DND-41 (cell line): ENCODE results near the gene FBXL2.
"Not testable (repeated sequence)": the region's sequence is repeated elsewhere in the genome, so short reads cannot be mapped to it uniquely, and the experiment has no call there.

Source experiments
- ATAC-seq: fragments of 200-7000 bp; cut with Tn5 transposase; 3 replicates; pipeline ENCODE4 v1.9.1; 2021; ENCODE audit warnings: low read depth; ENCODE audit not compliant: insufficient read depth
- DNase-seq: peaks from one replicate; pipeline ENCODE4 v3.0.0-alpha.2; 2020
- H2AFZ ChIP-seq: 2 replicates; pipeline ENCODE4 v1.6.0; 2012; ENCODE audit warnings: low read depth, low read length
- H3K27ac ChIP-seq: 2 replicates; pipeline ENCODE4 v1.5.1; 2012; ENCODE audit warnings: low read length, inconsistent platforms
- H3K27me3 ChIP-seq: fragments of 200-600 bp; sonication (generic); 2 replicates; pipeline ENCODE4 v1.6.0; 2012; ENCODE audit warnings: low read length, mild to moderate bottlenecking, inconsistent platforms; ENCODE audit not compliant: insufficient read depth, poor library complexity
- H3K36me3 ChIP-seq: 2 replicates; pipeline ENCODE4 v1.5.1; 2012; ENCODE audit warnings: low read length, inconsistent platforms; ENCODE audit not compliant: insufficient read depth
- H3K4me1 ChIP-seq: 2 replicates; pipeline ENCODE4 v1.5.1; 2012; ENCODE audit warnings: mild to moderate bottlenecking, low read length; ENCODE audit not compliant: insufficient read depth
- H3K4me2 ChIP-seq: 2 replicates; pipeline ENCODE4 v1.6.0; 2012; ENCODE audit warnings: mild to moderate bottlenecking, moderate library complexity, low read length, inconsistent platforms; ENCODE audit not compliant: insufficient read depth
- H3K4me3 ChIP-seq, 2 experiments: fragments of 200-600 bp in 1 of 2; shearing (Covaris generic) in 1 of 2; 2 replicates each; pipeline ENCODE4 v1.5.1; 2012 to 2016; ENCODE audit warnings: inconsistent platforms in 2 of 2, low read length in 2 of 2, mild to moderate bottlenecking in 2 of 2, low read depth in 1 of 2, moderate library complexity in 1 of 2
- H3K79me2 ChIP-seq: 2 replicates; pipeline ENCODE4 v1.6.0; 2012; ENCODE audit warnings: low read length, inconsistent platforms; ENCODE audit not compliant: insufficient read depth
- H3K9ac ChIP-seq: 2 replicates; pipeline ENCODE4 v1.6.0; 2012; ENCODE audit warnings: low read depth, mild to moderate bottlenecking, inconsistent platforms, low read length, moderate library complexity
- H3K9me3 ChIP-seq: 2 replicates; pipeline ENCODE4 v1.5.1; 2012; ENCODE audit warnings: low read length, moderate library complexity, mild to moderate bottlenecking, inconsistent platforms; ENCODE audit not compliant: insufficient read depth, severe bottlenecking
- H4K20me1 ChIP-seq: 2 replicates; pipeline ENCODE4 v1.6.0; 2012; ENCODE audit warnings: low read length; ENCODE audit not compliant: insufficient read depth
- EZH2 ChIP-seq: IDR thresholded peaks from 3 replicates; pipeline ENCODE4 v1.6.1; 2012; ENCODE audit warnings: borderline replicate concordance, low read depth, mild to moderate bottlenecking, moderate library complexity, low read length, inconsistent platforms; ENCODE audit not compliant: severe bottlenecking
- TF ChIP-seq, protein P1 (sequence below): IDR thresholded peaks from 2 replicates; pipeline ENCODE4 v1.5.1; 2012; ENCODE audit warnings: borderline replicate concordance, low read length, moderate library complexity, mild to moderate bottlenecking; ENCODE audit not compliant: poor library complexity, severe bottlenecking; ENCODE audit errors: extremely low read depth

FBXL2 gene

DNA sequence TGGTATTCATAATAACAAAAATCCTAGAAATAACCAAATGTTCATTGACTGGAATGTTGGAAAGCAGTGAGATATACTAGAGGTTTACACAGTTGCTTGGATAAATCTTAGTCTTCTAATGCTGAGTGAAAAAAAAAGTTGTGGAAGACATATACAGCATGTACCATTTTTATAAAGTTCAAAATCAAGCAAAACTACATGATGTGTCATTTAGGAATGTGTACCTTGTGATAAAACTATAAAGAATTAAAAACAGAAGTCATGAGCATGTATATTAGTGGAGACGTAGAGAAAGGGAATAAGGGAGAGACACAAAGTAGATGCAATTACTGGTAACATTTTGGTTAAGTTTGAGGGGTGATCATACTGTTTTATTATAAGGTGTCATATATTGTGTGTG lies 45.2 kb downstream of the FBXL2 start:
- no peak overlapping the region for H3K27ac ChIP-seq
- H3K4me1 ChIP-seq = no peaks in the 10 kb centered on the region
- H3K36me3 ChIP-seq = no peaks in the 10 kb centered on the region
- H3K9me3 ChIP-seq = no peaks in the 10 kb centered on the region
- no peaks in the 10 kb centered on the region for H4K20me1 ChIP-seq
- H3K4me2 ChIP-seq = no peak overlapping the region
- ATAC-seq (no peak), DNase-seq (no peak)
- TF ChIP-seq EZH2 = no peak
- TF ChIP-seq, protein P1, sequence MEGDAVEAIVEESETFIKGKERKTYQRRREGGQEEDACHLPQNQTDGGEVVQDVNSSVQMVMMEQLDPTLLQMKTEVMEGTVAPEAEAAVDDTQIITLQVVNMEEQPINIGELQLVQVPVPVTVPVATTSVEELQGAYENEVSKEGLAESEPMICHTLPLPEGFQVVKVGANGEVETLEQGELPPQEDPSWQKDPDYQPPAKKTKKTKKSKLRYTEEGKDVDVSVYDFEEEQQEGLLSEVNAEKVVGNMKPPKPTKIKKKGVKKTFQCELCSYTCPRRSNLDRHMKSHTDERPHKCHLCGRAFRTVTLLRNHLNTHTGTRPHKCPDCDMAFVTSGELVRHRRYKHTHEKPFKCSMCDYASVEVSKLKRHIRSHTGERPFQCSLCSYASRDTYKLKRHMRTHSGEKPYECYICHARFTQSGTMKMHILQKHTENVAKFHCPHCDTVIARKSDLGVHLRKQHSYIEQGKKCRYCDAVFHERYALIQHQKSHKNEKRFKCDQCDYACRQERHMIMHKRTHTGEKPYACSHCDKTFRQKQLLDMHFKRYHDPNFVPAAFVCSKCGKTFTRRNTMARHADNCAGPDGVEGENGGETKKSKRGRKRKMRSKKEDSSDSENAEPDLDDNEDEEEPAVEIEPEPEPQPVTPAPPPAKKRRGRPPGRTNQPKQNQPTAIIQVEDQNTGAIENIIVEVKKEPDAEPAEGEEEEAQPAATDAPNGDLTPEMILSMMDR = no peak
- no peak overlapping the region for H3K9ac ChIP-seq
- H2AFZ ChIP-seq = no peak overlapping the region
- no peaks in the 10 kb centered on the region for H3K79me2 ChIP-seq
- H3K4me3 ChIP-seq = no peak overlapping the region
- no peaks in the 10 kb centered on the region for H3K27me3 ChIP-seq

DNA sequence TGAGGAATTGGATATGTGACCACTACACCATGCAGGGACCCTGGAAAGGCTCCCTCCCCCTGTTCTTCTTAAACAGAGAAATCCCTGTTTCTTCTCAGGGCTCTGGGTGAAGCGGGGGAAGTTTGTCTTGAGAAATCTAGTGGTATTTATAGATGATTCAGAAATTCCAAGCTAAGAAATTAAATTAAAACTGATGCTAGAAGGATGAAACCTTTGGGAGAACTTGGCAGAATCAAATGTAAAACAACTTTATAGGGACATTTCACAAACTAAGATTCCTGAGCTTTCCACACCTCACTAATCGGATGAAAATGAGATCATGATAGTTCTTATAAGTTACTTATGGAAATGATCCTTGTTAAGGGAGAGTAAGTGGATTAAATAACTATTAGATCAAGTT lies 54.2 kb downstream of the FBXL2 start:
- Histone ChIP-seq H3K9ac (no peak overlapping the region), H3K27ac (no peak overlapping the region), H2AFZ (no peak overlapping the region), H3K4me3 (no peak overlapping the region), H3K27me3 (no peaks in the 10 kb centered on the region), H3K4me1 (no peaks in the 10 kb centered on the region), H3K4me2 (no peak overlapping the region), H3K9me3 (peaks cover 8% of the 10 kb centered on the region), H3K79me2 (no peaks in the 10 kb centered on the region), H4K20me1 (no peaks in the 10 kb centered on the region), H3K36me3 (no peaks in the 10 kb centered on the region)
- DNase-seq (no peak), ATAC-seq (no peak)
- TF ChIP-seq, protein P1 = no peak
- TF ChIP-seq EZH2 = no peak

DNA sequence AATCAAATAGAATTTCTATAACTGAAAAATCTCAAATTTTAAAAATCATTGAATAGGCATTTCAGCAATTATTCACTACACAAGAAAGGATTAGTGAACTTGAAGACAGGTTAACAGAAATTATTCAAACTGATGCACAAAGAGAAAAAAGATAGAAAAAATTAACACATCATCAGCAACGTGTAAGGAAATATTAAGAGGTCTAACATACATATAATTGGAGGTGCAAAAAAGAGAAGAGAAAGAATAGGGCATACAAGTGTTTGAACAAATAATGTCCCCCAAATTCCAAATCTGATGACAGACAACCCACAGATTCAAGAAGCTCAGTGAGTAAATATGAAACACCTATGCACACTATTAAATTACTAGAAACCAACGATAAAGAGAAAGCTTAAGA lies 57.1 kb downstream of the FBXL2 start:
- Histone ChIP-seq H3K27ac (no peak overlapping the region), H3K4me3 (no peak overlapping the region), H3K9ac (no peak overlapping the region), H2AFZ (no peak overlapping the region), H4K20me1 (no peaks in the 10 kb centered on the region), H3K4me1 (no peaks in the 10 kb centered on the region), H3K4me2 (no peak overlapping the region), H3K9me3 (peaks cover 10% of the 10 kb centered on the region), H3K27me3 (no peaks in the 10 kb centered on the region), H3K36me3 (no peaks in the 10 kb centered on the region), H3K79me2 (no peaks in the 10 kb centered on the region)
- DNase-seq = no peak
- no peak for TF ChIP-seq EZH2
- TF ChIP-seq, protein P1 = no peak
- ATAC-seq = no peak

DNA sequence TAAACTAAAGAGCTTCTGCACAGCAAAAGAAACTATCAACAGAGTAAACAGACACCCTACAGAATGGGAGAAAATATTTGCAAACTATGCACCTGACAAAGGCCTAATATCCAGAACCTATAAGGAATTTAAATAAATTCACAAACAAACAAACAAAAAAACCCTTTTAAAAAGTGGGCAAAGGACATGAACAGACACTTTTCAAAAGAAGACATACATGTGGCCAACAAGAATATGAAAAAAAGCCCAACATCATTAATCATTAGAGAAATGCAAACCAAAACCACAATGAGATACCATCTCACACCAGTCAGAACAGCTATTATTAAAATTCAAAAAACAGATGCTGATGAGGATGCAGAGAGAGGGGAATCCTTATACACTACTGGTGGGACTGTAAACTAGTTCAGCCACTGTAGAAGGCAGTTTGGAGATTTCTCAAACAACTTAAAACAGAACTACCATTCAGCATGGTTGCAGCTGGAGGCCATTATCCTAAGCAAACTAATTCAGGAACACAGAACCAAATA lies 61.8 kb downstream of the FBXL2 start:
- not testable (repeated sequence) for H4K20me1 ChIP-seq, H3K27ac ChIP-seq, H3K9ac ChIP-seq, H3K9me3 ChIP-seq, H3K4me3 ChIP-seq, H3K4me1 ChIP-seq, H3K79me2 ChIP-seq, H3K4me2 ChIP-seq, DNase-seq, H2AFZ ChIP-seq, ATAC-seq, H3K36me3 ChIP-seq, H3K27me3 ChIP-seq
